GM21786 (cell line): ENCODE data around the gene IL17REL.
"Not testable (repeated sequence)": the region's sequence is repeated elsewhere in the genome, so short reads cannot be mapped to it uniquely, and the experiment has no call there.

Experiments used
- ATAC-seq: cut with Tn5 transposase; IDR thresholded peaks from one replicate; pipeline ENCODE4 v1.9.1; 2021; ENCODE audit not compliant: unreplicated experiment

Gene IL17REL

DNA sequence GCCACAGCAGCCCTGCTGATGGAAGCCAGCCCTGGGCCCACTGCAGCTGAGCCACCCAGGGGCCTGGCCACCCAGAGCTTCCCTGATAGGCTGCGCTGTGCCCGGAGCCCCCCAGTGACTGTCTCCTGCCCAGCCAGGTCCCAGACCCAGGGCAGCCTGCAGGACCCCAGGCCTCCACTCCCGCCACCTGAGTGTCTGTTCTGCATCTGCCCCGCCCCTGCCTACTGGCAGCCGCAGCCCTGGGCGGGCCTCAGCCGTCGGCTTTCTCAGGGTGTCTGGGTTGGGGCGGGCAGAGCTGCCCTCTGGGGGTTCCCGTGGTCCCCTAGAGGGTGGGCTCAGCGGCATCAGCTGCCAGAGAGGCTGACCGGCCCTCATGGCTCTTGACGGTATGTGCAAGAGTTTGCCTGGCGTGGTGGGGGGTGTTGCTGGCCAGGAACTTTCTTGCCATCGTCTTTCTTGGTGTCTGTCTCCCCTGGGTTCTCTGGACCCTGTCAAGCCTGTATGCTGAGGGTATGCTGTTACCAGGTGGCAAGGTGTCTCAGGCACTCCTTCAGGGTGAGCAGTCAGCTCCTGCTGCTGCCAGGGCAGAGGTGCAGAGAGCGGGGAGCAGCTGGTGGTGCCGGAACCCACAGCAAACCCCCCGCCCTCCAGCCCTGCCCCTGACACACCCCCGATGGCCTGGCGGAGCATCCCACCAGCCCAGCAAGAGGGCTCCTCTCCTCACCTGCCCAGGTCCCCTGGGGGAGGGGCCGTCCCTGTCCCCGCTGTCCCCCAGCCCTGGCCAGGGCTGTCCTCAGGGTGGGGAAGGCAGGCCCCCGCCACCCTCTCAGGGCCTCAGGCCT lies 64.2 kb downstream of the IL17REL start:
- no peak for ATAC-seq

DNA sequence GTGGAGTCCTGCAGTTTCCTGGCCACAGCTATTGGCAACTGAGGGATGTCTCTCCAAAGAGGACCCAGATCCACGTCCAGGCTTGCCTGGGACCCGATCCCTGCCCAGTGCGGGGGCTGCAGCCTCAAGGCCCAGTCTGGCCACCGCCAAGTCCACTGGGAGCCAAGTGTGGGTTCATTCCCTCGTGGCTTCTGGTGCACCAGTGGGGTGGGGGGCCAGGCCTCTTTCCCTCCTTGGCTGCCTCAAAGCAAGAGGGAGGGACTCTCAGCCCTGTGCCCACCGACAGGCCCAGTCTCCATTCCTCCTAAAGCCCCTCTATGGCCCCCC lies 65.3 kb downstream of the IL17REL start:
- ATAC-seq, result no peak

DNA sequence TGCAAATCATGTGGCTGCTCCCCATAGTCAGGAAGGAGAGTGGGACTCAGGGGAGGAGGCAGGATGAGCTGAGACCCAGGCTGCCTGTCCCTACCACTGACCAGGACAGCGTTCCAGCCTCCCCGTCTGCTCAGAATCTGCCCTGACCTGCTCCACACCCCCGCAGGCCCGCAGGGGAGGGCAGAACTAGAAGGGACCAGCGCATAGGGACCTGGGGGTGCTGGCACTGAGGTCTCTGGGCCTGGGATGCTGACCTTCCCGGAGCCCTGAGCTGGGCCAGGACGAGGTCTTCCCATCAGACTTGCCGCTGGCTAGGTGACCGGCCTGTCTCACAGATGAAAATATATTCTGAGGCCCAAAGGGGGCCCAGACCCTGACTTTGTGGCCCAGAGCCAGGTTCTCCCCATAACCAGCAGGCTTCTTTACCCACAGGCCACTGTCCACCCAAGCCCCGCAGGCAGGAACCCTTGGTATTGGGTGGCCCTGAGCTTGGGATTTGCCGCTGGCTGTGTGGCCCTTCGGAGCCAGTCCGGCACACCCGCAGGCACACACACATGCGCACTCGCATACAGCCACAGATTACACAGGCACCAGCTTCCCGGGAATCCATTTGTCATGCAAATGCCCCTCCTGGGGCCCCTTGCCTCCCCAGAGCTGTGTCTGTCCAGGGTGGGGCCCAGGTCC lies 65.8 kb downstream of the IL17REL start:
- no peak for ATAC-seq

DNA sequence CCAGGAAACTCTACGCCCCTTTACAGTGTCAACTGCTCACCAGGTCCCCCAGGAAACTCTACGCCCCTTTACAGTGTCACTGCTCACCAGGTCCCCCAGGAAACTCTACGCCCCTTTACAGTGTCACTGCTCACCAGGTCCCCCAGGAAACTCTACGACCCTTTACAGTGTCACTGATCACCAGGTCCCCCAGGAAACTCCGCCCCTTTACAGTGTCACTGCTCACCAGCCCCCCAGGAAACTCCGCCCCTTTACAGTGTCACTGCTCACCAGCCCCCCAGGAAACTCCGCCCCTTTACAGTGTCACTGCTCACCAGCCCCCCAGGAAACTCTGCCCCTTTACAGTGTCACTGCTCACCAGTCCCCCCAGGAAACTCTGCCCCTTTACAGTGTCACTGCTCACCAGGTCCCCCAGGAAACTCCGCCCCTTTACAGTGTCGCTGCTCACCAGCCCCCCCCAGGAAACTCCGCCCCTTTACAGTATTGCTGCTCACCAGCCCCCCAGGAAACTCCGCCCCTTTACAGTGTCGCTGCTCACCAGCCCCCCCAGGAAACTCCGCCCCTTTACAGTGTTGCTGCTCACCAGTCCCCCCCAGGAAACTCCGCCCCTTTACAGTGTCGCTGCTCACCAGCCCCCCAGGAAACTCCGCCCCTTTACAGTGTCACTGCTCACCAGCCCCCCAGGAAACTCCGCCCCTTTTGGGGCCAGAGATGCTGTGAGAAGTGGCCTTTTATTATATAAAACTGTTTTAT lies 67.3 kb downstream of the IL17REL start:
- not testable (repeated sequence) for ATAC-seq
